GM12801 (cell line): ENCODE measurements around the gene IPPK.

ENCODE experiments used
- CTCF ChIP-seq: IDR thresholded peaks from one replicate; pipeline ENCODE4 v1.5.1; 2011; ENCODE audit warnings: control low read depth; ENCODE audit not compliant: insufficient read length; ENCODE audit errors: extremely low read depth

The IPPK gene

GRCh38 chr9:92615790-92616189, 54.1 kb downstream of the IPPK start:
- TF ChIP-seq CTCF: no peak

- no peak for TF ChIP-seq CTCF
These were observed 55.0 kb downstream of the IPPK start for GRCh38 chr9:92614763-92615461.

GRCh38 chr9:92614123-92614510, 55.8 kb downstream of the IPPK start:
- TF ChIP-seq CTCF: no peak

GRCh38 chr9:92613268-92614122, 56.4 kb downstream of the IPPK start:
- no peak for TF ChIP-seq CTCF

GRCh38 chr9:92612816-92613215, 57.1 kb downstream of the IPPK start:
- no peak for TF ChIP-seq CTCF

GRCh38 chr9:92612292-92612691, 57.6 kb downstream of the IPPK start:
- no peak for TF ChIP-seq CTCF

GRCh38 chr9:92611621-92612285, 58.2 kb downstream of the IPPK start:
- no peak for TF ChIP-seq CTCF
